Erythroblast (primary cell): ENCODE results near the gene ROBO4.

ENCODE experiments used
- GATA1 ChIP-seq: IDR thresholded peaks from 2 replicates; pipeline ENCODE4 v1.6.1; 2011; ENCODE audit warnings: low read depth, mild to moderate bottlenecking, control low read depth, low read length, moderate library complexity
- POLR2A ChIP-seq: IDR thresholded peaks from 2 replicates; pipeline ENCODE4 v1.6.1; 2011; ENCODE audit warnings: mild to moderate bottlenecking, low read length

- TF ChIP-seq POLR2A (no peak), GATA1 (no peak)
Observed at GRCh38 chr11:124928942-124929665, 31.4 kb upstream of the ROBO4 start.
